Sigmoid colon (tissue), 7 donors: ENCODE results near the gene DYNC1I1. TPM values are rescaled to one million over a fixed set of nuclear protein-coding genes. Genes with fewer than 3 reads are reported as not detected.

Source experiments
- DNase-seq: peaks from one replicate; pipeline ENCODE4 v3.0.0-alpha.2; 2019
- H3K27ac ChIP-seq, 4 donors: fragments of 200-600 bp; sonication (generic); one replicate each; pipeline ENCODE4 v1.5.1; 2016 to 2019; ENCODE audit warnings: mild to moderate bottlenecking in 1 of 4
- H3K27me3 ChIP-seq, 3 donors: fragments of 200-600 bp; sonication (generic); one replicate each; pipeline ENCODE4 v1.5.1; 2019; ENCODE audit warnings: mild to moderate bottlenecking in 1 of 3
- H3K36me3 ChIP-seq, 4 donors: fragments of 200-600 bp; sonication (generic); one replicate each; pipeline ENCODE4 v1.5.1; 2016 to 2019
- H3K4me1 ChIP-seq, 4 donors: fragments of 200-600 bp; sonication (generic); one replicate each; pipeline ENCODE4 v1.5.1; 2017 to 2019
- H3K4me3 ChIP-seq, 4 donors: fragments of 200-600 bp; sonication (generic); one replicate each; pipeline ENCODE4 v1.5.1; 2017 to 2019; ENCODE audit warnings: mild to moderate bottlenecking in 2 of 4, moderate library complexity in 1 of 4
- H3K9me3 ChIP-seq, 4 donors: fragments of 200-600 bp in 3 of 4; sonication (generic) in 3 of 4; one replicate each; pipeline versions ENCODE4 v1.5.1 to v1.6.1; 2013 to 2019
- CTCF ChIP-seq, 4 experiments: fragments of 450-650 bp in 3 of 4; fragments of 200-600 bp in 1 of 4; IDR thresholded peaks; one replicate each; pipeline ENCODE4 v1.5.1; 2016 to 2019; ENCODE audit warnings: antibody characterized with exemption in 4 of 4, mild to moderate bottlenecking in 3 of 4, moderate library complexity in 2 of 4
- EP300 ChIP-seq, 4 donors: sonication (generic); formaldehyde crosslinking; IDR thresholded peaks; one replicate each; pipeline ENCODE4 v1.6.1; 2017; ENCODE audit warnings: antibody characterized with exemption in 4 of 4
- POLR2A ChIP-seq, 2 donors: fragments of 450-650 bp; IDR thresholded peaks; one replicate each; pipeline ENCODE4 v1.6.1; 2016; ENCODE audit warnings: antibody characterized with exemption in 2 of 2, mild to moderate bottlenecking in 2 of 2, moderate library complexity in 2 of 2
- POLR2AphosphoS5 ChIP-seq, 4 donors: sonication (generic); formaldehyde crosslinking; IDR thresholded peaks; one replicate each; pipeline ENCODE4 v1.6.1; 2017; ENCODE audit warnings: antibody characterized with exemption in 4 of 4
- WGBS, 2 donors: extraction: QIAGEN DNeasy Blood & Tissue Kit; methylation state at CpG; one replicate each; pipeline ENCODE4 v1.1.7; 2013; 5-methylcytosine and 5-hydroxymethylcytosine counted together
- intact Hi-C: fragments of 100-400 bp; cut with DNase I; formaldehyde crosslinking; loops from one replicate; pipeline ENCODE4 v1.15.1; 2023
- polyA plus RNA-seq, 3 donors: library from polyadenylated mRNA; stranded (reverse); fragments of 200-250 nt; gene quantifications; one replicate each; pipeline ENCODE4 v1.2.3, GENCODE V29; 2013
- total RNA-seq, 4 donors: library from RNA; depleted of rRNA; stranded (reverse); fragments of >200 nt; gene quantifications; one replicate each; pipeline ENCODE4 v1.1.0, GENCODE V29; 2016
- donor health status: healthy with polysubstance abuse.
- donor health status: Bipolar disorder and iron deficiency.
- donor health status: healthy.

Gene DYNC1I1
- total and polyA plus RNA-seq, 7 donors = 0.92 to 65.2 (median 45.1) TPM; not detected in 1

GRCh38 chr7:96033009-96033598 is 260.8 kb downstream of the DYNC1I1 start:
- Histone ChIP-seq H3K36me3 (peaks cover 0 to 58% (median 0%) of the 10 kb centered on the region in 4 donors), H3K27me3 (no peaks in the 10 kb centered on the region), H3K4me1 (no peaks in the 10 kb centered on the region), H3K9me3 (no peaks in the 10 kb centered on the region), H3K27ac (no peak overlapping the region), H3K4me3 (no peak overlapping the region)
- intact Hi-C loops = no loop called here
- no peak for DNase-seq
- TF ChIP-seq CTCF (IDR thresholded peaks at IDR 0.05) = no peak
- TF ChIP-seq POLR2AphosphoS5 (IDR thresholded peaks at IDR 0.05) = no peak
- WGBS, 2 donors = 79 to 81% methylated on average over 4 of the region's 4 CpGs

- Histone ChIP-seq H3K36me3 (peaks cover 0 to 56% (median 0%) of the 10 kb centered on the region in 4 donors), H3K9me3 (no peaks in the 10 kb centered on the region), H3K27ac (no peak overlapping the region), H3K4me3 (no peak overlapping the region), H3K4me1 (no peaks in the 10 kb centered on the region), H3K27me3 (no peaks in the 10 kb centered on the region)
- DNase-seq = no peak
- intact Hi-C loops = no loop called here
- WGBS, 2 donors = 75 to 78% methylated on average over 11 of the region's 11 CpGs
- TF ChIP-seq POLR2A (IDR thresholded peaks at IDR 0.05) (no peak), POLR2AphosphoS5 (IDR thresholded peaks at IDR 0.05) (no peak), CTCF (IDR thresholded peaks at IDR 0.05) (no peak), EP300 (IDR thresholded peaks at IDR 0.05) (no peak)
These were observed 262.8 kb downstream of the DYNC1I1 start for GRCh38 chr7:96034940-96035727.

GRCh38 chr7:96040250-96040772 is 268.0 kb downstream of the DYNC1I1 start:
- Histone ChIP-seq H3K4me1 (no peaks in the 10 kb centered on the region), H3K27me3 (no peaks in the 10 kb centered on the region), H3K4me3 (no peak overlapping the region), H3K36me3 (peaks cover 0 to 35% (median 0%) of the 10 kb centered on the region in 4 donors), H3K9me3 (no peaks in the 10 kb centered on the region), H3K27ac (no peak overlapping the region)
- TF ChIP-seq EP300 (IDR thresholded peaks at IDR 0.05) (no peak), POLR2AphosphoS5 (IDR thresholded peaks at IDR 0.05) (no peak), POLR2A (IDR thresholded peaks at IDR 0.05) (no peak)
- DNase-seq = no peak
- 70 to 75% methylated on average over 3 of the region's 3 CpGs for WGBS, 2 donors
- intact Hi-C loops = no loop called here

- H3K9me3 ChIP-seq = no peaks in the 10 kb centered on the region
- intact Hi-C loops = no loop called here
- H3K4me1 ChIP-seq = no peaks in the 10 kb centered on the region
- TF ChIP-seq POLR2A (IDR thresholded peaks at IDR 0.05) (no peak), POLR2AphosphoS5 (IDR thresholded peaks at IDR 0.05) (no peak), CTCF (IDR thresholded peaks at IDR 0.05) (no peak), EP300 (IDR thresholded peaks at IDR 0.05) (no peak)
- WGBS, 2 donors = 87 to 92% methylated on average over 1 of the region's 1 CpG
- DNase-seq = no peak
- peaks cover 0 to 26% (median 0%) of the 10 kb centered on the region in 4 donors for H3K36me3 ChIP-seq
- no peak overlapping the region for H3K4me3 ChIP-seq
- no peak overlapping the region for H3K27ac ChIP-seq
- no peaks in the 10 kb centered on the region for H3K27me3 ChIP-seq
These were observed 268.8 kb downstream of the DYNC1I1 start for GRCh38 chr7:96041171-96041570.

- WGBS, 2 donors = 75 to 86% methylated on average over 3 of the region's 3 CpGs
- H3K36me3 ChIP-seq = no peaks in the 10 kb centered on the region
- no peak overlapping the region for H3K27ac ChIP-seq
- intact Hi-C loops = no loop called here
- H3K27me3 ChIP-seq = no peaks in the 10 kb centered on the region
- no peak overlapping the region for H3K4me3 ChIP-seq
- TF ChIP-seq POLR2AphosphoS5 (IDR thresholded peaks at IDR 0.05) (no peak), POLR2A (IDR thresholded peaks at IDR 0.05) (no peak), EP300 (IDR thresholded peaks at IDR 0.05) (no peak), CTCF (IDR thresholded peaks at IDR 0.05) (no peak)
- H3K9me3 ChIP-seq = no peaks in the 10 kb centered on the region
- no peaks in the 10 kb centered on the region for H3K4me1 ChIP-seq
- DNase-seq = no peak
These were observed 272.8 kb downstream of the DYNC1I1 start for GRCh38 chr7:96045181-96045580.
